ENCODE measurements around the gene USP32.

GRCh38 chr17:60383379-60383778 is 8.6 kb downstream of the USP32 start:
- TF ChIP-seq POLR2A (IDR thresholded peaks at IDR 0.05; ENCODE audit: low read length) (no peak), GATA1 (IDR thresholded peaks at IDR 0.05; ENCODE audit: low read depth, low read length) (no peak)
